NT2/D1 (cell line): ENCODE data around the gene PLS1.

Experiments used
- YY1 ChIP-seq: IDR thresholded peaks from 2 replicates; pipeline ENCODE4 v1.6.1; 2011; ENCODE audit not compliant: insufficient read length, insufficient read depth
- ZNF274 ChIP-seq: IDR thresholded peaks from 2 replicates; pipeline ENCODE4 v1.6.1; 2011; ENCODE audit warnings: mild to moderate bottlenecking, low read depth, low read length

GRCh38 chr3:142597906-142598305 lies 1.7 kb downstream of the PLS1 start:
- TF ChIP-seq YY1 (no peak), ZNF274 (no peak)
